ENCODE results near the gene MCF2L2. TPM values are rescaled to one million over a fixed set of nuclear protein-coding genes. Genes with fewer than 3 reads are reported as not detected.

The MCF2L2 gene
- total and polyA plus RNA-seq, 9 of the 15 experiments (the other 6 are each of a cell fraction or from before 2014, with no cell fraction given): 0.56 to 4.2 (median 3.0) TPM

GRCh38 chr3:183341545-183342288, 86.7 kb downstream of the MCF2L2 start:
- intact Hi-C loops (cut with micrococcal nuclease): no loop called here
- H3K79me2 ChIP-seq (ENCODE audit: control insufficient read depth, insufficient read depth, low read length): no peaks in the 10 kb centered on the region
- peaks cover 0 to 2% of the 10 kb centered on the region in 2 experiments; a peak in 1 of 5 replicates for H3K4me1 ChIP-seq (replicated peaks in 1 of 2; ENCODE audit: control insufficient read depth in 2 of 2, insufficient read depth in 2 of 2, low read length in 2 of 2)
- H4K20me1 ChIP-seq (replicated peaks; ENCODE audit: control insufficient read depth, insufficient read depth, low read length): no peaks in the 10 kb centered on the region
- no peak overlapping the region; the same call in 1 of the 2 replicates for H3K4me2 ChIP-seq (ENCODE audit: insufficient read depth, low read length)
- in situ Hi-C loops (cut with MboI): no loop called here
- DNase-seq (ENCODE audit: extremely low read depth in 1 of 4, low spot score in 3 of 4): no peak
- H3K9me1 ChIP-seq (ENCODE audit: control insufficient read depth, insufficient read depth, low read length): no peaks in the 10 kb centered on the region
- H3K27me3 ChIP-seq (ENCODE audit: control insufficient read depth in 2 of 2, insufficient read depth in 2 of 2, low read length in 2 of 2): no peaks in the 10 kb centered on the region
- CTCF ChIA-PET (ENCODE audit: low intra/inter-chr PET ratio): no interaction called here
- WGBS (ENCODE audit: insufficient coverage, low coverage, missing lambda C conversion rate): 56% methylated on average over 14 of the region's 14 CpGs
- no peak overlapping the region for H3K4me3 ChIP-seq
- no peak overlapping the region; a peak in 1 of 4 replicates for H3K9ac ChIP-seq (ENCODE audit: insufficient read depth in 1 of 2, low read depth in 2 of 2, low read length in 2 of 2)
- no peaks in the 10 kb centered on the region for H3K36me3 ChIP-seq (ENCODE audit: control insufficient read depth, insufficient read depth, low read length)
- peak overlapping the region; percentile 26; the same call in 1 of the 3 replicates for H3K27ac ChIP-seq (ENCODE audit: extremely low read depth, low read depth, low read length)
- no TSS peak for BruUV-seq (replicated peaks)
- no peaks in the 10 kb centered on the region for H3K9me3 ChIP-seq (replicated peaks; ENCODE audit: control insufficient read depth, insufficient read depth, low read depth, low read length)
- no peak for FAIRE-seq
- H2AFZ ChIP-seq (ENCODE audit: low read depth, low read length): peak overlapping the region; percentile 75; the same call in 1 of the 2 replicates
- ATAC-seq: peak; percentile 52; the same call in 2 of the 3 replicates
- POLR2A ChIA-PET: interaction anchor here (0.5 to 1.8 kb wide), 3 partner anchors 8 to 253 kb away, joined by 3 to 6 read pairs (median 4); no protein-coding TSS in a partner anchor
- no peak for TF ChIP-seq SREBF1 (IDR thresholded peaks at IDR 0.05; ENCODE audit: borderline replicate concordance, low read depth, low read length)
- no peak for TF ChIP-seq PATZ1 (CRISPR knock-in tag; IDR thresholded peaks at IDR 0.05; ENCODE audit: borderline replicate concordance)
- TF ChIP-seq HDAC1 (IDR thresholded peaks at IDR 0.05): no peak
- TF ChIP-seq BCOR (IDR thresholded peaks at IDR 0.05): no peak
- TF ChIP-seq RAD21 (CRISPR knock-in tag; conservative IDR thresholded peaks at IDR 0.05 in 1 of 2, IDR thresholded peaks at IDR 0.05 in 1 of 2): no peak
- no peak for TF ChIP-seq SMARCA4 (IDR thresholded peaks at IDR 0.05)
- TF ChIP-seq ZBTB11 (CRISPR knock-in tag; IDR thresholded peaks at IDR 0.05): no peak
- TF ChIP-seq MIER1 (IDR thresholded peaks at IDR 0.05; ENCODE audit: low read depth): no peak
- TF ChIP-seq EZH2 (IDR thresholded peaks at IDR 0.05; ENCODE audit: borderline replicate concordance, low read depth, low read length): no peak
- TF ChIP-seq ZNF121 (CRISPR knock-in tag; conservative IDR thresholded peaks at IDR 0.05): no peak
- no peak for TF ChIP-seq ZNF592 (IDR thresholded peaks at IDR 0.05)
